Stimulated activated CD4-positive, alpha-beta T cell treated with anti-CD3 and anti-CD28 coated beads, TNF-alpha, amount 100 ng/mL, for 24 hours (primary cell): Measurements from ENCODE around the gene GARIN6.
"Not testable (repeated sequence)": the region's sequence is repeated elsewhere in the genome, so short reads cannot be mapped to it uniquely, and the experiment has no call there.

ENCODE experiments used
- DNase-seq, 3 experiments: peaks; one replicate each; pipeline ENCODE4 v3.0.0-alpha.2; 2020; ENCODE audit warnings: low read depth in 3 of 3

GARIN6 gene

GRCh38 chr12:99647453-99647852 lies at the start of gene GARIN6:
GARIN6 (plus strand) TSS chr12:99647753; CDS start chr12:99648175, 422 bp downstream.
- no peak for DNase-seq

DNA sequence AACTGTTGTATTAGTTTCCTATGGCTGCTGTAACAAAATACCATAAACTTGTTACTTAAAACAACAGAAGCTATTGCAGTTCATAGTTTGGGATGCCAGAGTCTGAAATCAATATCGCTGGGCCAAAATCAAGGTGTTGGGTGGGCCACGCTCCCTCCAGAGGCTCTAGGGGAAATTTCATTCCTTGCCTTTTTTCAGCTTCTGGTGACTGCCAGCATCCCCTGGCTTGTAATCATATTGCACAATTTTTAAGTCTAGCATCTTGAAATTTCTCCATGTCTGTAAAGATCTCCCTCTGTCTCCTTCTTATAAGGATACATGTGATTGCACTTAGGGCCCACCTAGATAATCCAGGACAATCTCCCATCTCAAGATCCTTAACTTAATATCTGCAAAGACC lies 48.8 kb upstream of the GARIN6 start:
- no peak for DNase-seq

DNA sequence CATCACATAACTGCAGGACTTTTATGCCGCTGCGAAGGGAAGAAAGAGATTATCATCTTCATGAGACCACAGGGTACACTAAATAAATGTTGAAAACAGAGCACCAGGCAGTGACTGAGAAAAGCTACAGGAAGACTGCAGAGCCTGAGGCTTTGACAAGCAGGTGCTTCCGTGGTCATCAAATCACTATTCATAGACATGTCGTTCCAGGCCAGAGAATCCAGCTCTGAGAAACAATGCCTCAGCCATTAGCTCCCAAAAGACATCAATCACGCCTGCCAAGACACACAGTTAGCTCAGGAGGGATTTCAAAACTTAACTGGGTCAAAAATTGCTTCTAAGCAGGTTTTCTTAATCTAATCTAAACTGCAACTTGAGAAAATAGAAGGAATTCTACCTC lies 47.2 kb upstream of the GARIN6 start:
- no peak for DNase-seq

DNA sequence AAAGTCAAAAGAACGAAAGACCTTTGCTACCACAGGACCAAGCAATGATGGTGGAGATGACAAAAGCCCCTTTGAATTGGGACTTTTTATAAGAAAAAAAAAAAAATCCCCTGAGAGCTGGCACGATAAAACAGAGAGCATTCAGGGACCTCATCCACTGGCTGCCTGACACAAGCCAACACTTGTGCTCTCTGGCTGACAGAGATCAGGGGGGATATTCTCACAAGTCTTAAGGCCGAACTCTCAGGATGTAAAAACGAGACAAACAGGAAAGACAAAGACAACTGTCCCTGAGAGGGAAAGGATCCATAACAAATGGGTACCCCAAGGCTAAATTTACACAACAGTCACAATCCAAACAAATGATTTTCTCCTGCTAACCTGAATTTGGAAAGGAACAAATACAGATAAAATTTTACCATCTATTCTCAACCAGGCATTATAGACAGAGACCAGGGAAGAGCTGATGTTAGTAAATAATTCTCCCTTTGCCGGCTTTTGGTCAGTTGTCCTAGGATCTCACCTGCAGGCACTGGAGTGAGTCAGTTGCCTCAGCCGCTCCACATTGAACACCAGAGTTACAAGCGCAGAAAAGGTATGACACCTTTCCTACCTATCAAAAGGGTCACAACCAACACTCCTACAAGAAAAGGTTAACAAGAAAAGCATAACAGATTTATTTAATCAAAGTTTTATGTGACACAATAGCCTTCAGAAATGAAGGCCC lies 37.9 kb upstream of the GARIN6 start:
- DNase-seq, result no peak

- no peak for DNase-seq
Observed at GRCh38 chr12:99611117-99611516, 36.4 kb upstream of the GARIN6 start.

GRCh38 chr12:99611599-99611998 lies 36.0 kb upstream of the GARIN6 start:
- no peak for DNase-seq

DNA sequence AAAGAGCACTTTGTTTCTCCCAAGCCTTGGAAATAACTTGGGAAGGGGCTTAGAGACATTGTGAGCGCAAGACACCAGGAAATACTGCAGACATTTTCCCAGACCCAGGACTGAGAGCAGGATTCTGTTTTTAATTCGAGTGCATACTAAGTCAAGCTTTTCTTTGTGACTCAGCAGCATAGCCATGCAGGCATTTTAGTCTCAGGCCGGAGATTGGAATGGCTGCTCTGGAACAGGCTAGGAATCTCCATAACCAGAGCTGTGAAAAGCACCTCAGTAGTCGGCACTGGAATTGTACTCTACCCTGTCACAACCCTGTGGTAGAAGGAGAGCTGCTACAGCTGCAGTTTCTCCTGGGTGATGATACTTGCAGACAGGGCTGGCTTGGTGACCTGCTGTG lies 28.9 kb upstream of the GARIN6 start:
- no peak for DNase-seq

GRCh38 chr12:99619389-99620158 lies 28.0 kb upstream of the GARIN6 start:
- DNase-seq, result no peak

GRCh38 chr12:99620159-99620479 lies 27.4 kb upstream of the GARIN6 start:
- no peak for DNase-seq

DNA sequence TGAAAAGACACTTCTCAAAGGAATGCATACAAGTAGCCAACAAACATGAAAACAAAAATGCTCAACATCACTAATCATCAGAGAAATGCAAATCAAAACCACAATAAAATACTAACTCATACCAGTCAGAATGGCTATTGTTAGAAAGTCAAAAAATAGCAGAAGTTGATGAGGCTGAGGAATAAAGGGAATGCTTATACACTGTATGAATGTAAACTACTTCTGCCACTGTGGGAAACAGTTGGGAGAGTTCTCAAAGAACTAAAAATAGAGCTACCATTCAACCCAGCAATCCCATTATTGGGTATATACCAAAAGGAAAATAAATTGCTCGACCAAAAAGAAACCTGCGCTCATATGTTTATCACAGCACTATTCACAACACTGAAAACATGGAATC lies 23.0 kb upstream of the GARIN6 start:
- not testable (repeated sequence) for DNase-seq

DNA sequence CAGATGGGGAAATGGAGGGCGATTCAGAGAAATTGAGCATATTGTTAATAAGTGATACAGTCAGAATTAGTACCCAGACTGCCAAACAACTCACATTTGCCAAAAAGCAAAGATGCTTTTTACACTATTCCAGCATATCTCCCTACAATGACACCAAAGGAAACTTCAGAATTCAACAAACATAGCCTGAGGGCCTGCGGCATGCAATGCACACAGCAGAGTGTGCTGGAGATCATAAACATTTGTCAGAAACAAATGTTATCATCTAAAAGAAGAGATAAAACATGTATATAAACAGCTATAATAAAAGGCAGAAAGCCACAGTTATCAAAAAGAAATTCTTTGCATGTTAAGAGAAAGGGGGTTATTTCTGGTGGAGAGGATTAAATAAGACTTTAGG lies 20.1 kb upstream of the GARIN6 start:
- DNase-seq, result no peak

DNA sequence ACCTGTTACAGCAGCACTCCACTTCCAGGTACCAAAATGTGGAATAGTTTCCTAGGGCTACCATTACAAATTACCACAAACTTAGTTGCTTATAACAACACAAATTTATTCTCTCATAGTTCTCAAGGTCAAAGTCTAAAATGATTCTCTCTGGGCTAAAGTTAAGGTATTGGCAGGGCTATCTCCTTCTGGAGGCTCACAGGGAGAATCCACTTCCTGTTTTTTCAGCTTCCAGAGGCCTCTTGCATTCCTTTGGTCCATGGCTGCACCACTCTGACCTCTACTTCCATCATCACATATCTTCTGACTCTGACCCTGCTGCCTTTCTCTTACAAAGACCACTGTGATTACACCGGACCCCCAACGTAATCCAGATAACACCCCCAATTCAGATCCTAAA lies 2.9 kb upstream of the GARIN6 start:
- no peak for DNase-seq

GRCh38 chr12:99648183-99648582 lies 630 bp downstream of the GARIN6 start:
- DNase-seq, result no peak

DNA sequence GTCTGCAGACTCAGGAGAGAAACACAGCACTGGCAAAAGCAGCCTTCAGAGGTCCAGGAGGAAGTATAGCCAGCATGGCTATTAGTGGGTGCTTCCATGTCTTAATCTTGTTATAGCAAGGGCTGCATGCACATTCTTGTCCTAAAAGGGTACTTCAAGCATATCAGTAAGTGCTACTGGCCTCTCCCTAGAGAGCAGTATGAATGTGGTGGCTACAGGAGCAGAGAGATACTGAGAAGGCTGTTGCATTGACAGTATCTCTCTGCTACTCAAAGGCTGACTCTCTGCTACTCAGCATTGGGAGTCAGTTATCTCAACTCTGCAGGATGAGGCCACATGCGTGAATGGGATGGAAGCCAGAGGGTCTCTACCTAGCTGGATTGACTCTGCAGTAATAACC lies 2.0 kb downstream of the GARIN6 start:
- no peak for DNase-seq

DNA sequence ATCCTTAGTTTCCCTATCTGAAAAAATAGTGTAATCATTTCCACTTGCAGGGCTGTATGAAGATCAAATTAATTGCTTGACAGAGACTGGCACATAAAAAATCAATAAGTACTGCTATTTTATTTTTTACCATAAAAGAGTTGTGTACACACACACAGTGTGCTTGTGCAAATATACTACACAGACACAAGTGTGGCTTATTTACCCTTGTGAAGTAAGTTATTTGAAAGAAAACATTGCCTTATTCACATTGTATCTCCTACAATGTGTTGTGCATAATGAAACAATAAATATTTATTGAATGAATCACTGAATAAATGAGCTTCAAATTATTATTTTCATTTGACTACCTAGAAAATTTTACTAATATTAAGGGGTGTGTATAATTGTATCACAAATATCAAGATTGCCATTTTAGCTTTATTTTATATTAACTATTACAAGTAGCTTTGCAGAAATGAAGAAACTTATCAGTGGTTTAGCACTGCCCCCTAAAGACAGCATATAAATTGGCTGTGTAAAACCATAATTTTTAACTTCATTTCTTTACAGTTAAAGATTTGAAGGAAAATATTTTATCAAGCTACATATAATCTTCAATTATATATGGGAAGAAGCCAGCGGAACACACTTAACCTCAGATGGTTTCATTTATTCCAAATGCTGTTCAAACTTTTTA lies 11.3 kb downstream of the GARIN6 start:
- DNase-seq, result no peak

GRCh38 chr12:99670635-99671034 lies 23.1 kb downstream of the GARIN6 start:
- DNase-seq, result no peak

- no peak for DNase-seq
Observed at GRCh38 chr12:99680276-99680675, 32.7 kb downstream of the GARIN6 start.

- no peak for DNase-seq
Observed at GRCh38 chr12:99686142-99686541, 38.6 kb downstream of the GARIN6 start.

DNA sequence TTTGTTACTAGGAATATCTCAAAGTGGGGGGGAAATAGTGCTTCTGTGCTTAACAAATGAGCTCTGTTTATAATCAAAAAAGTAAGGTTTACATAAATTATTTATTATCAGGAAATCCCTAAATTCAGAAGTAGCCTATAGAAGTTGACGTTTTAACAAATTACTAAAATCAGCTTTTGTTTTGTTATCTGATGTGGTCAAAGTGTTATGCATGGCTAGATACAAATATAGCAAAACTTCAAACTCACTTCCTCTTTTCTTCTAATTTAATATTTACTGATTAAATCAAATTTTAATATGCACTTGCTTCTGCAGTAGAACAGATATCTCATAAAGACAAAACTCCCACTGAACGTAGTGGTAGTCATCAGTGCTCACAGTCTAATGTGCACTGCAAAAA lies 47.5 kb downstream of the GARIN6 start:
- no peak for DNase-seq
